GM12872 (cell line): ENCODE measurements around the gene SIN3B.

ENCODE experiments used
- TF ChIP-seq, protein P1 (sequence below): IDR thresholded peaks from 3 replicates; pipeline ENCODE4 v1.5.1; 2011; ENCODE audit warnings: low read depth, mild to moderate bottlenecking, low read length, moderate library complexity; ENCODE audit not compliant: insufficient read depth

The SIN3B gene

DNA sequence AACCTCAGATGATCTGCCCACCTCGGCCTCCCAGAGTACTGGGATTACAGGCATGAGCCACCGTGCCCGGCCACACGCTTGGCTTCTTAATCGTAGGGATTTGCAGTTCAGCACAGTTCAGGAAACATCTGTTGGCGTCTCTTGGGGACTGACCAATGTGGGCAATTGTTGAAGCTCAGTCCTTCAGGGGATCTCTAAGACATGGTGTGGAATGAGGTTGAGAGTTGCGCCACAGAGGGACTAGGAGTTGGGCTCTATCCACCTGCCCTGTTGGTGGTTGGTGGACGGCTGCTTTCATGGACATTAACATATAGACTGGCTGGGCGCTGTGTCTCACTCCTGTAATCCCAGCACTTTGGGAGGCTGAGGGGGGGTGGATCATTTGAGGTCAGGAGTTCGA, 37.3 kb upstream of the SIN3B start:
- TF ChIP-seq, protein P1, sequence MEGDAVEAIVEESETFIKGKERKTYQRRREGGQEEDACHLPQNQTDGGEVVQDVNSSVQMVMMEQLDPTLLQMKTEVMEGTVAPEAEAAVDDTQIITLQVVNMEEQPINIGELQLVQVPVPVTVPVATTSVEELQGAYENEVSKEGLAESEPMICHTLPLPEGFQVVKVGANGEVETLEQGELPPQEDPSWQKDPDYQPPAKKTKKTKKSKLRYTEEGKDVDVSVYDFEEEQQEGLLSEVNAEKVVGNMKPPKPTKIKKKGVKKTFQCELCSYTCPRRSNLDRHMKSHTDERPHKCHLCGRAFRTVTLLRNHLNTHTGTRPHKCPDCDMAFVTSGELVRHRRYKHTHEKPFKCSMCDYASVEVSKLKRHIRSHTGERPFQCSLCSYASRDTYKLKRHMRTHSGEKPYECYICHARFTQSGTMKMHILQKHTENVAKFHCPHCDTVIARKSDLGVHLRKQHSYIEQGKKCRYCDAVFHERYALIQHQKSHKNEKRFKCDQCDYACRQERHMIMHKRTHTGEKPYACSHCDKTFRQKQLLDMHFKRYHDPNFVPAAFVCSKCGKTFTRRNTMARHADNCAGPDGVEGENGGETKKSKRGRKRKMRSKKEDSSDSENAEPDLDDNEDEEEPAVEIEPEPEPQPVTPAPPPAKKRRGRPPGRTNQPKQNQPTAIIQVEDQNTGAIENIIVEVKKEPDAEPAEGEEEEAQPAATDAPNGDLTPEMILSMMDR = no peak

DNA sequence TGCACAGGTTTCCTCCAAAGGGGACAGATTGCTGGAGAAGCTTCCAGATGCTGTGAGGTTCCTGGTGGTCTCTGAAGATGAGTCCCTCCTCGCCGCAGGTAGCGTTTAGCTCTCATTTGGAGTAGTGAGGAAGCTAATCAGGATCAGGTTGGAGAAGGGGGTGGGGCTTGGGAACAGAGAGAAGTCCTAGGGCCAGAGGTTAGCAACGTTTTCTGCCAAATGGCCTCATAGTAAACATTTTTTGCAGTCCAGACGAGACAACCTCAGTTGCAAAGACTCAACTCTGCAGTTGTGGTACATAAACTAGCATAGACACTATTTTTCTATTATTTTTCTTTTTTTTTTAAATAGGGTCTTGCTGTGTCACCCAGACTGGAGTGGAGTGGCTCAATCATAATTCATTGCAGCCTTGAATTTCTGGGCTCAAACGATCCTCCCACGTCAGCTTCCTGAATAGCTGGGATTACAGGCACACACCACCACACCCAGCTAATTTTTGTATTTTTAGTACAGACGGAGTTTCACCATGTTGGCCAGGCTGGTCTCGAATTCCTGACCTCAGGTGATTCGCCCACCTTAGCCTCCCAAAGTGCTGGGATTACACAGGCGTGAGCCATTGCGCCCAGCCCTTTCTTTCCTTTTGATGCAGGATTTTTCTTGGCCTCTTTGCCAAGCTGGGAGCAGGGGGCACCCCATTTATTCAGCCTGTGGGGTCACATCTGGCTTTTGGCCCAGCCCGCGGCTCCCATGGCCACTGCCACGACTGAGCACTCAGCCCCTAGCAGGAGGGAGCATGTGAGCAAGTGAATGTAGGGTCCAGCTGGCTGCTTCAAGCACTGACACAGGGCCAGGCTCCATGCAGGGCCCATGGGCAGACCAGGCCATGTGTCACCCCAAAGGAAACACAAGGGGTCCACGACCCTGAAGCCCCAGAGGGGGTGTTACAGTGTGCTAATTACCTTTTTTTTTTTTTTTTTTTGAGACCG, 34.4 kb upstream of the SIN3B start:
- TF ChIP-seq, protein P1 = no peak

DNA sequence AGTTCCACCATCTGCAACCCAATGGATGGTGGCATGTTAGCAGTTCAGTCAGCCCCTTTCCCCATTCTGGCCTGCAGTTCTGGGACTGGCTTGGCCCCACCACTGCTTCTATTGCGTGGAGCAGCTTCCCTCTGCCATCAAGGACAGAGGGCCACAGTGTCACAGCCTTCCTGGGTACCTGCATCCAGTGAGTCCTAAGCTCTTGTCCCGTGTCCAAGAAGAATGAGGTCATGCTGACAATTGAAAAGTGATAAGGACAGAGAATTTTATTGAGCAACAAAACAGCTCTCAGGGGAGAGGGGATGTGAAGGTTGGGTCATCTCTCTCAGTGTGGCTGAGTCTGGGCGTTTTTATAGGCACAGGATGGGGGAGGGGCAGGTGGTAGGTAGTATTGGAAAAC, 33.5 kb upstream of the SIN3B start:
- TF ChIP-seq, protein P1 = no peak

DNA sequence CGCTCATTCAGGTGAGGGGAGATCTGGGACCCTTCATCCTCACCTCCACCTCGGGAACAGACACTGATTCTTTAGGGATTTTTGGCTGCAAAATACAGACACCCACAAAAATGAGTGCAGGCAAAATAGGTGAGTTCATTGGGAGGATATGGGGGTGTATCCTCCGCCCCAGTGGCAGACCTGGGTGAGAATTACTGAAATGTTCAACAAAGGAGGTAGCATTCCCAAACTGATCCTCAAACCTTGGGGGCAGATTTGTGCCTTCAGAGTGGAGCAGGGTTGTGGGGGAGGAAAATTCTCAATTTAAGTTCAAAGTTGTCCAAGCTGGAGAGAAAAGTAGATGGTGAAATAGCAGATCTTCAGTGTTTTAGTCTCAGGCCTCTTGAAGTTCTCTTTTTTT, 31.3 kb upstream of the SIN3B start:
- TF ChIP-seq, protein P1 = no peak

DNA sequence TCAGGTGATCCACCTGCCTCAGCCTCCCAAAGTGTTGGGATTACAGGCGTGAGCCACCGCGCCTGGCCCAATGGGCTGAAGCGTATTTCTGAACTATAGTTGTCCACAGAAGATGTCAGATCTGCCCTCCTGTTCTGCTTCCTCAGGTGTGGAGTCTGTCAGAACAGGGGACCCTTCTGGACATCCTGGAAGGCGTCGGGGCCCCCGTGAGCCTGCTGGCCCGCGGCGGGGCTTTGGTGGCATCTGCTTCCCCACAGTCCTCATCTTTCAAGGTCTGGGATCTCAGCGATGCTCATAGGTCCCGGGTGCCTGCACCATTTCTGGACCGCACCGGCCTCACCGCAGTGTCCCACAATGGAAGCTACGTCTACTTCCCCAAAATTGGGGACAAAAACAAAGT, 29.5 kb upstream of the SIN3B start:
- TF ChIP-seq, protein P1 = no peak

DNA sequence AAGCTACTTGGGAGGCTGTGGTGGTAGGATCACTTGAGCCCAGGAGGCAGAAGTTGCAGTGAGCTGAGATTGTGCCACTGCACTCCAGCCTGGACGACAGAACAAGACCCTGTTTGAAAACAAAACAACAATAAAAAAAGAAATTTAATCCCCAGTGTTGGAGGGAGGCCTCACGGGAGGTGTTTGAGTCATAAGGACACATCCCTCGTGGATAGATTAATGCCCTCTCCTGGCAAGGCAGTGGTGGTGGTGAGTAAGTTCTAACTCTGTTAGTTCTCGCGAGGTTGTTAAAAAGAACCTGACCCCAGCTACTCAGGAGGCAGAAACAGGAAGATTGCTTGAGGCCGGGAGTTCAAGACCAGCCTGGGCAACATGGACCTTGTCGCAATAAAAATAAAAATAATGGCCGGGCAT, 27.6 kb upstream of the SIN3B start:
- TF ChIP-seq, protein P1 = no peak

DNA sequence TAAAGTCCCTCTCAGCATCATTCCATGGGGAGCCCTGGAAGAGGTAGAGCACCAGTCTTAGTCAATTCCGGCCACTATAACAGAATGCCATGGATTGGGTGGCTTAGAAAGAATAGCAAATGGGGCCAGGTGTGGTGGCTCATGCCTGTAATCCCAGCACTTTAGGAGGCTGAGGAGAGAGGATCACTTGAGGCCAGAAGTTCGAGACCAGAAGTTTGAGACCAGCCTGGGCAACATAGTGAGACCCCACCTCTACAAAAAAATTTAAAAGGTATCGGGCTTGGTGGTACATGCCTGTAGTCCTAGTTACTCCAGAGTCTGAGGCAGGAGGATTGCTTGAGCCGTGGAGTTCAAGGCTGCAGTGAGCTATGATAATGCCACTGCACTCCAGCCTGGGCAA, 25.0 kb upstream of the SIN3B start:
- TF ChIP-seq, protein P1 = no peak
